ENCODE results near the gene ATP8A2.
"Not testable (repeated sequence)": the region's sequence is repeated elsewhere in the genome, so short reads cannot be mapped to it uniquely, and the experiment has no call there.

The ATP8A2 gene

GRCh38 chr13:25772534-25772933 lies 400.8 kb downstream of the ATP8A2 start:
- not testable (repeated sequence) for DNase-seq

- not testable (repeated sequence) for DNase-seq
Observed at GRCh38 chr13:25774056-25774455, 402.3 kb downstream of the ATP8A2 start.

- no peak for DNase-seq
Observed at GRCh38 chr13:25775275-25775674, 403.5 kb downstream of the ATP8A2 start.

GRCh38 chr13:25775986-25776385 lies 404.2 kb downstream of the ATP8A2 start:
- no peak for DNase-seq

- DNase-seq: no peak
Observed at GRCh38 chr13:25776722-25777121, 404.9 kb downstream of the ATP8A2 start.

GRCh38 chr13:25777509-25777908 lies 405.7 kb downstream of the ATP8A2 start:
- DNase-seq: no peak

GRCh38 chr13:25778365-25778764 lies 406.6 kb downstream of the ATP8A2 start:
- DNase-seq: no peak

- DNase-seq: no peak
Observed at GRCh38 chr13:25778808-25779305, 407.1 kb downstream of the ATP8A2 start.

- DNase-seq: no peak
Observed at GRCh38 chr13:25783076-25783475, 411.3 kb downstream of the ATP8A2 start.

GRCh38 chr13:25783601-25784024 lies 411.8 kb downstream of the ATP8A2 start:
- DNase-seq: no peak

- no peak for DNase-seq
Observed at GRCh38 chr13:25784119-25784518, 412.3 kb downstream of the ATP8A2 start.

- DNase-seq: not testable (repeated sequence)
Observed at GRCh38 chr13:25790137-25790536, 418.4 kb downstream of the ATP8A2 start.

- no peak for DNase-seq
Observed at GRCh38 chr13:25795277-25795676, 423.5 kb downstream of the ATP8A2 start.

GRCh38 chr13:25796474-25796873 lies 424.7 kb downstream of the ATP8A2 start:
- DNase-seq: no peak

GRCh38 chr13:25798998-25799397 lies 427.2 kb downstream of the ATP8A2 start:
- no peak for DNase-seq

- DNase-seq: no peak
Observed at GRCh38 chr13:25800523-25800922, 428.7 kb downstream of the ATP8A2 start.

GRCh38 chr13:25802579-25802978 lies 430.8 kb downstream of the ATP8A2 start:
- no peak for DNase-seq

GRCh38 chr13:25803641-25804040 lies 431.9 kb downstream of the ATP8A2 start:
- DNase-seq: no peak

- no peak for DNase-seq
Observed at GRCh38 chr13:25806264-25806974, 434.6 kb downstream of the ATP8A2 start.

- DNase-seq: no peak
Observed at GRCh38 chr13:25807562-25807961, 435.8 kb downstream of the ATP8A2 start.

- DNase-seq: no peak
Observed at GRCh38 chr13:25811506-25811905, 439.7 kb downstream of the ATP8A2 start.

GRCh38 chr13:25816239-25816638 lies 444.5 kb downstream of the ATP8A2 start:
- no peak for DNase-seq

- no peak for DNase-seq
Observed at GRCh38 chr13:25819856-25820530, 448.2 kb downstream of the ATP8A2 start.

GRCh38 chr13:25821776-25822175 lies 450.0 kb downstream of the ATP8A2 start:
- no peak for DNase-seq
